SK-N-SH (cell line): ENCODE data around the gene PRIM1. TPM values are rescaled to one million over a fixed set of nuclear protein-coding genes. Genes with fewer than 3 reads are reported as not detected.

Experiments used
- CTCF ChIA-PET: fragments of 300-600, 350-600 bp; formaldehyde crosslinking; extraction: SDS; loops from one replicate; lab custom pipeline; 2021; lab: Yijun Ruan, JAX
- POLR2A ChIA-PET: fragments of 350-600 bp; sonication (Branson Sonifier 250); formaldehyde crosslinking; extraction: SDS; loops from one replicate; lab custom pipeline; 2020; ENCODE audit warnings: antibody characterized with exemption, inconsistent platforms; lab: Yijun Ruan, JAX
- DNase-seq: peaks from one replicate; pipeline ENCODE4 v3.0.0; 2012
- H2AFZ ChIP-seq: fragments of 200-600 bp; sonication (generic); 2 replicates; pipeline ENCODE4 v1.8.1; 2016; ENCODE audit warnings: antibody characterized with exemption, mild to moderate bottlenecking, low read depth
- H3F3A ChIP-seq: fragments of 200-600 bp; sonication (generic); replicated peaks from 2 replicates; pipeline ENCODE3; 2016; ENCODE audit warnings: antibody characterized with exemption, mild to moderate bottlenecking; ENCODE audit not compliant: insufficient read depth
- H3K27ac ChIP-seq, 2 experiments: fragments of 200-500 bp in 1 of 2; fragments of 200-600 bp in 1 of 2; sonication (Bioruptor generic) in 1 of 2; sonication (generic), shearing (Covaris generic) in 1 of 2; 2 replicates each; pipeline versions ENCODE4 v1.5.1 to v1.6.1; 2014 to 2016; ENCODE audit warnings: low read depth in 2 of 2, inconsistent platforms in 1 of 2, low read length in 1 of 2, mild to moderate bottlenecking in 1 of 2, mixed read lengths in 1 of 2
- H3K27me3 ChIP-seq: fragments of 200-600 bp; sonication (generic), shearing (Covaris generic); 2 replicates; pipeline ENCODE4 v1.6.1; 2016; ENCODE audit warnings: mixed run types; ENCODE audit not compliant: insufficient read depth
- H3K36me3 ChIP-seq, 2 experiments: fragments of 200-500 bp in 1 of 2; fragments of 200-600 bp in 1 of 2; sonication (Bioruptor generic) in 1 of 2; sonication (generic) in 1 of 2; replicated peaks in 1 of 2; 2 replicates each; pipeline versions ENCODE3 to v1.5.1; 2014 to 2016; ENCODE audit warnings: low read length in 1 of 2, mild to moderate bottlenecking in 1 of 2; ENCODE audit not compliant: insufficient read depth in 2 of 2, control insufficient read depth in 1 of 2
- H3K4me1 ChIP-seq, 2 experiments: fragments of 200-500 bp in 1 of 2; fragments of 200-600 bp in 1 of 2; sonication (Bioruptor generic) in 1 of 2; sonication (generic), shearing (Covaris generic) in 1 of 2; 2 replicates each; pipeline versions ENCODE4 v1.5.1 to v1.6.1; 2014 to 2016; ENCODE audit warnings: low read depth in 1 of 2, low read length in 1 of 2, mixed run types in 1 of 2; ENCODE audit not compliant: insufficient read depth in 2 of 2, control insufficient read depth in 1 of 2
- H3K4me2 ChIP-seq: fragments of 200-600 bp; sonication (generic), shearing (Covaris generic); 2 replicates; pipeline ENCODE4 v1.6.1; 2017; ENCODE audit warnings: mixed run types
- H3K4me3 ChIP-seq, 2 experiments: fragments of 200-500 bp in 1 of 2; fragments of 200-600 bp in 1 of 2; sonication (Bioruptor generic) in 1 of 2; sonication (generic), shearing (Covaris generic) in 1 of 2; 2 replicates each; pipeline versions ENCODE4 v1.5.1 to v1.8.1; 2014 to 2016; ENCODE audit warnings: low read depth in 2 of 2, inconsistent platforms in 1 of 2, low read length in 1 of 2, mild to moderate bottlenecking in 1 of 2, mixed read lengths in 1 of 2, moderate library complexity in 1 of 2
- H3K79me2 ChIP-seq: fragments of 200-600 bp; sonication (generic); 2 replicates; pipeline ENCODE4 v1.8.1; 2017; ENCODE audit warnings: mild to moderate bottlenecking; ENCODE audit not compliant: insufficient read depth
- H3K9ac ChIP-seq: fragments of 200-600 bp; sonication (generic); 2 replicates; pipeline ENCODE4 v1.6.1; 2017; ENCODE audit warnings: mixed run types
- H3K9me2 ChIP-seq: fragments of 200-600 bp; sonication (generic); 2 replicates; pipeline ENCODE4 v1.6.1; 2017; ENCODE audit warnings: mixed run types
- H3K9me3 ChIP-seq: fragments of 200-600 bp; sonication (generic); 2 replicates; pipeline ENCODE4 v1.6.1; 2017; ENCODE audit warnings: mixed run types, mild to moderate bottlenecking, moderate library complexity
- H4K20me1 ChIP-seq: fragments of 200-600 bp; sonication (generic); 2 replicates; pipeline ENCODE4 v1.6.1; 2017; ENCODE audit warnings: mild to moderate bottlenecking, mixed run types; ENCODE audit not compliant: insufficient read depth
- CTCF ChIP-seq: fragments of 200-600 bp; sonication (generic); IDR thresholded peaks from 2 replicates; pipeline ENCODE4 v1.6.1; 2017; ENCODE audit warnings: antibody characterized with exemption, mild to moderate bottlenecking, moderate library complexity
- ELF1 ChIP-seq: IDR thresholded peaks from 2 replicates; pipeline ENCODE4 v1.4.0; 2012
- EP300 ChIP-seq, 2 experiments: IDR thresholded peaks; 2 replicates each; pipeline versions ENCODE4 v1.4.0 to v1.6.1; 2012; ENCODE audit warnings: borderline replicate concordance in 1 of 2, low read depth in 1 of 2, low read length in 1 of 2
- EZH2phosphoT487 ChIP-seq: fragments of 200-600 bp; sonication (generic); IDR thresholded peaks from 2 replicates; pipeline ENCODE4 v1.6.1; 2017; ENCODE audit warnings: low read depth, mixed run types, mild to moderate bottlenecking, antibody characterized with exemption, moderate library complexity, borderline replicate concordance
- GABPA ChIP-seq: IDR thresholded peaks from 2 replicates; pipeline ENCODE4 v1.4.0; 2012; ENCODE audit warnings: low read depth, mild to moderate bottlenecking
- PBX3 ChIP-seq: IDR thresholded peaks from 2 replicates; pipeline ENCODE4; 2012
- POLR2AphosphoS5 ChIP-seq: IDR thresholded peaks from 2 replicates; pipeline ENCODE4 v1.6.1; 2012; ENCODE audit warnings: low read depth, low read length
- RAD21 ChIP-seq: IDR thresholded peaks from 2 replicates; pipeline ENCODE4 v1.6.1; 2012; ENCODE audit warnings: mild to moderate bottlenecking, low read length
- RCOR1 ChIP-seq: fragments of 150-350 bp; IDR thresholded peaks from 2 replicates; pipeline ENCODE4 v1.6.1; 2017; ENCODE audit warnings: antibody characterized with exemption, low read length
- SIN3A ChIP-seq: IDR thresholded peaks from 2 replicates; pipeline ENCODE4 v1.6.1; 2012; ENCODE audit warnings: low read depth, mild to moderate bottlenecking, low read length, moderate library complexity, borderline replicate concordance
- SMC3 ChIP-seq: IDR thresholded peaks from 2 replicates; pipeline ENCODE4 v1.6.1; 2012; ENCODE audit warnings: low read depth, low read length, improper control_type of control experiment
- TCF12 ChIP-seq: IDR thresholded peaks from 2 replicates; pipeline ENCODE4 v1.4.0; 2012
- TEAD4 ChIP-seq: IDR thresholded peaks from 2 replicates; pipeline ENCODE4 v1.4.0; 2012; ENCODE audit warnings: mild to moderate bottlenecking, borderline replicate concordance; ENCODE audit not compliant: insufficient read depth
- USF2 ChIP-seq: fragments of 150-350 bp; IDR thresholded peaks from 2 replicates; pipeline ENCODE4 v1.6.1; 2017; ENCODE audit warnings: antibody characterized with exemption, low read length, low read depth, borderline replicate concordance
- YY1 ChIP-seq: IDR thresholded peaks from 2 replicates; pipeline ENCODE4 v1.4.0; 2012; ENCODE audit warnings: low read depth, mild to moderate bottlenecking
- ZBTB33 ChIP-seq: IDR thresholded peaks from 2 replicates; pipeline ENCODE4 v1.4.0; 2012; ENCODE audit warnings: low read depth, borderline replicate concordance
- WGBS: methylation state at CpG from one replicate; pipeline ENCODE4 v1.1.6; 2017; ENCODE audit warnings: low lambda C conversion rate; 5-methylcytosine and 5-hydroxymethylcytosine counted together
- polyA plus RNA-seq, 3 experiments: library from polyadenylated mRNA; depleted of rRNA; stranded (reverse); fragments of >200 nt; gene quantifications; 2 replicates each; pipeline ENCODE4 v1.2.3, GENCODE V29; 2012

The PRIM1 gene
- polyA plus RNA-seq, 1 of the 3 experiments (the other 2 are of a cell fraction), result 10.9 TPM

- TF ChIP-seq YY1 (no peak), PBX3 (no peak), CTCF (no peak), RCOR1 (no peak), TCF12 (no peak), POLR2AphosphoS5 (no peak)
- TF ChIP-seq, all 33 proteins: peak for 0
Measured at GRCh38 chr12:56778756-56779155, 26.6 kb upstream of the PRIM1 start (continued).

GRCh38 chr12:56776654-56777053, 24.5 kb upstream of the PRIM1 start:
- Histone ChIP-seq H3K27me3 (no peaks in the 10 kb centered on the region), H4K20me1 (no peaks in the 10 kb centered on the region), H3K79me2 (no peaks in the 10 kb centered on the region), H3K4me3 (no peak overlapping the region), H3K9me3 (no peaks in the 10 kb centered on the region), H2AFZ (no peak overlapping the region), H3K4me2 (no peak overlapping the region), H3K9me2 (no peaks in the 10 kb centered on the region), H3F3A (no peaks in the 10 kb centered on the region), H3K27ac (no peak overlapping the region), H3K9ac (no peak overlapping the region), H3K4me1 (no peaks in the 10 kb centered on the region), H3K36me3 (no peaks in the 10 kb centered on the region)
- no peak for DNase-seq
- WGBS, result 92% methylated on average over 3 of the region's 3 CpGs
- ChIA-PET POLR2A (no interaction called here), CTCF (interaction anchor here (0.6 kb wide), 1 partner anchor 286 kb away, joined by 3 read pairs; no protein-coding TSS in a partner anchor)
- TF ChIP-seq EP300 (IDR thresholded peaks at IDR 0.05; ENCODE audit: borderline replicate concordance in 1 of 2, low read depth in 1 of 2, low read length in 1 of 2), result no peak
- TF ChIP-seq EZH2phosphoT487, result no peak
- no peak for TF ChIP-seq USF2
- TF ChIP-seq ZBTB33, result no peak
- TF ChIP-seq ELF1, result no peak
- no peak for TF ChIP-seq RAD21
- TF ChIP-seq GABPA, result no peak
- no peak for TF ChIP-seq SIN3A
- TF ChIP-seq SMC3, result no peak
- TF ChIP-seq TEAD4, result no peak
